Measurements from ENCODE around the gene GIN1.

The GIN1 gene

GRCh38 chr5:103102234-103102633, 17.7 kb downstream of the GIN1 start:
- DNase-seq (ENCODE audit: low spot score): no peak
- in situ Hi-C loops (cut with MboI; ENCODE audit: low sequenced_read_pairs, unreplicated experiment): loop anchor here (25.0 kb wide), 1 partner anchor 315 kb away; no protein-coding TSS in a partner anchor
- TF ChIP-seq CTCF (IDR thresholded peaks at IDR 0.05; ENCODE audit: borderline replicate concordance, control extremely low read depth, extremely low read depth, insufficient read depth, missing control alignments): no peak

DNA sequence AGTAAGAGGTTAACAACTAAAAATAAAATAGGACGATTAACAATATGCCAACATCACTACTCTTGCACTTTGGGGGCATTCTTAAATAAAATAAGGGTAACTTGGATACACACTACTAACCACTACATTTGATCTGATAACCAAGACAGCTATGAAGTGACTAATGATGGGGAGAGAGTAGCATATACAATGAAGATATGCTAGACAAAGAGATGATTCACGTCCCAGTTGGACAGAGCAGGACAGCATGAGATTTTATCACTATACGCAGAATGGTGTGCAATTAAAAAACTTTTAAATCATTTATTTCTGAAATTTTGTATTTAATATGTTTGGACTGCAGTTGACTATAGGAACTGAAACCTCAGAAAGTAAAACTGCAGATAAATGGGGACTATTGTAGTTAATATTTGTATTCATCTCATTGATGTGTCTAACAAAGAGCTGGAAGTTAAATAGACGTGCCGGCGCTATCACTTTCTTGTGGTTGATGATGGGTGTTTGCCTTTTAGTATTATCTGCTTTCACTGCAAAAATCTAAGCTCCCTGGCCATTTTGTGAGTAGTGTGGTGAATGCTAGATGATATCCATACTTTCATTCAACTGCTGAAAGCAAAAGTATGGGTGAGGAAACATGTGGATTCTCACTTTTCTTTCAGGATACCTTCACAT, 18.7 kb downstream of the GIN1 start:
- in situ Hi-C loops (cut with MboI; ENCODE audit: low sequenced_read_pairs, unreplicated experiment): loop anchor here (25.0 kb wide), 1 partner anchor 314 kb away; no protein-coding TSS in a partner anchor
- TF ChIP-seq CTCF (IDR thresholded peaks at IDR 0.05; ENCODE audit: borderline replicate concordance, control extremely low read depth, extremely low read depth, insufficient read depth, missing control alignments): no peak
- DNase-seq (ENCODE audit: low spot score): no peak

DNA sequence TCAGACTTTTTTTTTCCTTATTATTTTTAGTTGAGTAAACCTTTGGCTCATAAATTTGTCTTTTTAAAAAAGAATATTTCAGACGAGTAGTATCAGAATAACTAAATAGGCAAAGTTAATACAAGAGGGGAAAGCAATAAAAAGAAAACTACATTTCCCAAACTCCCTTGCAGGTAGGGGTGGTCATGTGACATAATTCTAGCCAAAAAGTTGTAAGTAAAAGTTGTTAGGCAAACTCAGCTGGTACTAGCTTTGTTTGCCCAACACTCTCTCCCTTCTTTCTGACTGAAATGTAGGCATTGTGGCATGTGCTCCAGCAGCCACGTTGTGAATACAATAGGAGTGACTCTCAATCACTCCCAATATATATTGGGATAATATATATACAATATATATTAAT, 20.9 kb downstream of the GIN1 start:
- in situ Hi-C loops (cut with MboI; ENCODE audit: low sequenced_read_pairs, unreplicated experiment): no loop called here
- no peak for DNase-seq (ENCODE audit: low spot score)
- no peak for TF ChIP-seq CTCF (IDR thresholded peaks at IDR 0.05; ENCODE audit: borderline replicate concordance, control extremely low read depth, extremely low read depth, insufficient read depth, missing control alignments)

DNA sequence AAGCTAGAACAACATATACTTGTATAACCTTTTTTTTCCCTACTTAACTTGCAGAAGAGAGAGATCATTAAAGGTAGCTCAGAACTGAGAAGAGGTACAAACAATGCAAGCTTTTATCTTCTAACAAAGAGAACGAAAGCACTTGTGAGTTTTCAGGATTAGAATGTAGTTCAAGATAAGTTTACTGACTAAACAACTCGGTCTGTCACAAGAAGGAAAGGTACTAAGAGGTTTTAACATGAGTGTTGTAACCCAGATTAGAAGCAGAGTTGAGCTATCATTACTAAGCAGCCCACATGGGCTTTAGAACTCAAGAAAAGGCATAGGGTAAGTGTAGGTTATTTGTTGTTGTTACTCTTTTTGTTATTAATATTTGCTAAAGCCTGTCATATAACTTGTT, 25.2 kb downstream of the GIN1 start:
- no peak for TF ChIP-seq CTCF (IDR thresholded peaks at IDR 0.05; ENCODE audit: borderline replicate concordance, control extremely low read depth, extremely low read depth, insufficient read depth, missing control alignments)
- DNase-seq (ENCODE audit: low spot score): no peak
- in situ Hi-C loops (cut with MboI; ENCODE audit: low sequenced_read_pairs, unreplicated experiment): no loop called here

DNA sequence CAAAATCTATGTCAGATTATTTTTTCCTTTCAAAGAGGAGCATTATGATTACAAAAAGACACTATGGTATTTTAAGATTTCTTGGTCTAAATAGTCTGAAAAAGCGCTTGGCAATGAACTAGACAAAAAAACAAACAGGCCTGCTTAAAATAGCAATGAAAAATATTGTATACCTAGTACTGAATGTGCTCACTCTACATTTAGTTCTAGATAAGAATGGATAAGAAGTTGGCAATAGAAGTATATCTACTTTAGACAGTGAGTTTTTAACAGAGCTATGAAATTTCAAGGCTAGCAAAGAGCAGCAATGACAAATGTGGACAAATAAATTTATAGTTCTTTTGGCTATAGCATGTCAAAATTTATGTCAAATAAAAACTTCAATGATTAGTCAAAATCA, 26.2 kb downstream of the GIN1 start:
- DNase-seq (ENCODE audit: low spot score): no peak
- TF ChIP-seq CTCF (IDR thresholded peaks at IDR 0.05; ENCODE audit: borderline replicate concordance, control extremely low read depth, extremely low read depth, insufficient read depth, missing control alignments): no peak
- in situ Hi-C loops (cut with MboI; ENCODE audit: low sequenced_read_pairs, unreplicated experiment): no loop called here

- in situ Hi-C loops (cut with MboI; ENCODE audit: low sequenced_read_pairs, unreplicated experiment): no loop called here
- no peak for TF ChIP-seq CTCF (IDR thresholded peaks at IDR 0.05; ENCODE audit: borderline replicate concordance, control extremely low read depth, extremely low read depth, insufficient read depth, missing control alignments)
Observed at GRCh38 chr5:103092676-103093075, 27.3 kb downstream of the GIN1 start.

More at GRCh38 chr5:103092676-103093075, 27.3 kb downstream of the GIN1 start:
- no peak for DNase-seq (ENCODE audit: low spot score)
